GM19238 (cell line): ENCODE measurements around the gene TSPAN11.
A peak's percentile ranks its signal among the peaks of the same experiment; 100 is the strongest.

Source experiments
- DNase-seq: peaks from one replicate; pipeline ENCODE4 v3.0.0; 2011; ENCODE audit warnings: low spot score; ENCODE audit not compliant: insufficient read length

Gene TSPAN11

GRCh38 chr12:30977537-30978349, 51.2 kb downstream of the TSPAN11 start:
- no peak for DNase-seq

GRCh38 chr12:30978639-30979038, 52.1 kb downstream of the TSPAN11 start:
- DNase-seq: no peak

GRCh38 chr12:30979371-30980259, 53.1 kb downstream of the TSPAN11 start:
- no peak for DNase-seq

- no peak for DNase-seq
These were observed 54.6 kb downstream of the TSPAN11 start for GRCh38 chr12:30980955-30981662.

- no peak for DNase-seq
These were observed 55.9 kb downstream of the TSPAN11 start for GRCh38 chr12:30982413-30982812.

GRCh38 chr12:30985814-30986452, 59.4 kb downstream of the TSPAN11 start:
- DNase-seq: peak; percentile 62

- no peak for DNase-seq
These were observed 61.5 kb downstream of the TSPAN11 start for GRCh38 chr12:30988086-30988485.

GRCh38 chr12:30988646-30989286, 62.2 kb downstream of the TSPAN11 start:
- DNase-seq: no peak

- DNase-seq: peak; percentile 26
These were observed 63.2 kb downstream of the TSPAN11 start for GRCh38 chr12:30989754-30990153.

GRCh38 chr12:30990316-30990715, 63.8 kb downstream of the TSPAN11 start:
- DNase-seq: no peak

GRCh38 chr12:30990776-30991175, 64.2 kb downstream of the TSPAN11 start:
- DNase-seq: no peak

- no peak for DNase-seq
These were observed 64.9 kb downstream of the TSPAN11 start for GRCh38 chr12:30991466-30991865.

- no peak for DNase-seq
These were observed 65.8 kb downstream of the TSPAN11 start for GRCh38 chr12:30992381-30992780.

GRCh38 chr12:30993766-30994165, 67.2 kb downstream of the TSPAN11 start:
- DNase-seq: no peak

GRCh38 chr12:30994274-30994673, 67.7 kb downstream of the TSPAN11 start:
- DNase-seq: no peak

GRCh38 chr12:30996255-30996654, 69.7 kb downstream of the TSPAN11 start:
- DNase-seq: no peak

GRCh38 chr12:30996752-30997151, 70.2 kb downstream of the TSPAN11 start:
- no peak for DNase-seq

GRCh38 chr12:30997685-30998440, 71.3 kb downstream of the TSPAN11 start:
- no peak for DNase-seq

GRCh38 chr12:30999011-30999410, 72.5 kb downstream of the TSPAN11 start:
- no peak for DNase-seq

GRCh38 chr12:30999723-31000122, 73.2 kb downstream of the TSPAN11 start:
- DNase-seq: no peak
